MM.1S (cell line): ENCODE data around the gene TOR1A.

Experiments used
- DNase-seq: peaks from one replicate; pipeline ENCODE4 v3.0.0-alpha.2; 2015
- H2AFZ ChIP-seq: fragments of 300-600 bp; sonication (generic); 2 replicates; pipeline ENCODE4 v1.6.0; 2016; ENCODE audit warnings: antibody characterized with exemption, low read length
- H3F3A ChIP-seq: fragments of 300-600 bp; sonication (generic); 2 replicates; pipeline ENCODE4 v1.6.1; 2016; ENCODE audit warnings: mild to moderate bottlenecking, antibody characterized with exemption, low read length, moderate library complexity, mixed read lengths; ENCODE audit not compliant: insufficient read depth
- H3K27ac ChIP-seq: fragments of 300-600 bp; sonication (generic); 2 replicates; pipeline ENCODE4 v1.5.1; 2016; ENCODE audit warnings: mild to moderate bottlenecking, low read length
- H3K27me3 ChIP-seq: fragments of 300-600 bp; sonication (generic); replicated peaks from 2 replicates; pipeline ENCODE4 v1.6.0; 2016; ENCODE audit warnings: low read length; ENCODE audit not compliant: insufficient read depth
- H3K36me3 ChIP-seq: fragments of 300-600 bp; sonication (generic); replicated peaks from 2 replicates; pipeline ENCODE4 v1.6.1; 2016; ENCODE audit warnings: mild to moderate bottlenecking, low read length, mixed read lengths; ENCODE audit not compliant: insufficient read depth
- H3K4me1 ChIP-seq: fragments of 300-600 bp; sonication (generic); 2 replicates; pipeline ENCODE4 v1.6.1; 2016; ENCODE audit warnings: low read length, mixed read lengths
- H3K4me2 ChIP-seq: fragments of 300-600 bp; sonication (generic); 2 replicates; pipeline ENCODE4 v1.6.0; 2016; ENCODE audit warnings: low read depth, low read length
- H3K4me3 ChIP-seq: fragments of 300-600 bp; sonication (generic); 2 replicates; pipeline ENCODE4 v1.5.1; 2016; ENCODE audit warnings: low read length, mixed read lengths
- H3K79me2 ChIP-seq: fragments of 300-600 bp; sonication (generic); 2 replicates; pipeline ENCODE4 v1.6.1; 2016; ENCODE audit warnings: mixed run types, low read length, mixed read lengths
- H3K9ac ChIP-seq: fragments of 300-600 bp; sonication (generic); 2 replicates; pipeline ENCODE4 v1.6.1; 2016; ENCODE audit warnings: low read length, mixed read lengths
- H3K9me2 ChIP-seq: fragments of 300-600 bp; sonication (generic); replicated peaks from 2 replicates; pipeline ENCODE4 v1.6.1; 2016; ENCODE audit warnings: mild to moderate bottlenecking, low read length, mixed read lengths; ENCODE audit not compliant: insufficient read depth
- H3K9me3 ChIP-seq: fragments of 300-600 bp; sonication (generic); replicated peaks from 2 replicates; pipeline ENCODE4 v1.6.1; 2016; ENCODE audit warnings: mild to moderate bottlenecking, low read length, mixed read lengths; ENCODE audit not compliant: insufficient read depth
- H4K20me1 ChIP-seq: fragments of 300-600 bp; sonication (generic); 2 replicates; pipeline ENCODE4 v1.6.1; 2016; ENCODE audit warnings: mild to moderate bottlenecking, low read length, moderate library complexity, mixed read lengths; ENCODE audit not compliant: insufficient read depth
- EZH2 ChIP-seq: fragments of 300-600 bp; sonication (generic); optimal IDR thresholded peaks from 2 replicates; pipeline ENCODE3; 2017; ENCODE audit warnings: low read depth, mild to moderate bottlenecking, antibody characterized with exemption, low read length, mixed read lengths
- EZH2phosphoT487 ChIP-seq: fragments of 300-600 bp; sonication (generic); IDR thresholded peaks from 2 replicates; pipeline ENCODE4 v1.6.1; 2018; ENCODE audit warnings: antibody characterized with exemption, low read length
- TF ChIP-seq, protein P1 (sequence below): fragments of 300-600 bp; sonication (generic); IDR thresholded peaks from 2 replicates; pipeline ENCODE4 v1.5.1; 2016; ENCODE audit warnings: antibody characterized with exemption, low read length, mixed read lengths

TOR1A gene

DNA sequence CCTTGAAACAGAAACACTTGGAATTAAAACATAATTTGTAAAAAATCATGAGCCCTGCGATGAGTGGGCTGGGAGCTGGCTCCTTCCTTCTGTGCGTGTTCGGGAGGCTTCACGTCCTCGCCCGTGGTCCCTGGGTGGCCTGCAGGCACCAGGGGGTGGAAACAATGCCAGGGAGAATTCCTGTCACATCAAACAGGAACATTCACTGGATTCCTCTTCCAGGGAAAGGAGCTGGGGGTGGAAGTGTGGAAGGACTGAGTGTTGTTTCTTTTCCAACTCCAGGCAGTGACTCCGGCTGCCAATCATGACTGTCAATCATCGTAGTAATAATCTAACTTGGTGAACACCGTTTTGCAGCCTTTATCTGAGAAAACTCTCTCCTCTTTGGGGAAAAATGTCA, 10.3 kb downstream of the TOR1A start:
- no peaks in the 10 kb centered on the region for H3K4me1 ChIP-seq
- H3K4me3 ChIP-seq = no peak overlapping the region
- H3K9me2 ChIP-seq = no peaks in the 10 kb centered on the region
- H3K9me3 ChIP-seq = no peaks in the 10 kb centered on the region
- H2AFZ ChIP-seq = no peak overlapping the region
- H3K79me2 ChIP-seq = no peaks in the 10 kb centered on the region
- no peak for DNase-seq
- H3K4me2 ChIP-seq = no peak overlapping the region
- TF ChIP-seq EZH2 (no peak), EZH2phosphoT487 (no peak)
- TF ChIP-seq, protein P1, sequence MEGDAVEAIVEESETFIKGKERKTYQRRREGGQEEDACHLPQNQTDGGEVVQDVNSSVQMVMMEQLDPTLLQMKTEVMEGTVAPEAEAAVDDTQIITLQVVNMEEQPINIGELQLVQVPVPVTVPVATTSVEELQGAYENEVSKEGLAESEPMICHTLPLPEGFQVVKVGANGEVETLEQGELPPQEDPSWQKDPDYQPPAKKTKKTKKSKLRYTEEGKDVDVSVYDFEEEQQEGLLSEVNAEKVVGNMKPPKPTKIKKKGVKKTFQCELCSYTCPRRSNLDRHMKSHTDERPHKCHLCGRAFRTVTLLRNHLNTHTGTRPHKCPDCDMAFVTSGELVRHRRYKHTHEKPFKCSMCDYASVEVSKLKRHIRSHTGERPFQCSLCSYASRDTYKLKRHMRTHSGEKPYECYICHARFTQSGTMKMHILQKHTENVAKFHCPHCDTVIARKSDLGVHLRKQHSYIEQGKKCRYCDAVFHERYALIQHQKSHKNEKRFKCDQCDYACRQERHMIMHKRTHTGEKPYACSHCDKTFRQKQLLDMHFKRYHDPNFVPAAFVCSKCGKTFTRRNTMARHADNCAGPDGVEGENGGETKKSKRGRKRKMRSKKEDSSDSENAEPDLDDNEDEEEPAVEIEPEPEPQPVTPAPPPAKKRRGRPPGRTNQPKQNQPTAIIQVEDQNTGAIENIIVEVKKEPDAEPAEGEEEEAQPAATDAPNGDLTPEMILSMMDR = no peak
- H3K9ac ChIP-seq = no peak overlapping the region
- no peaks in the 10 kb centered on the region for H4K20me1 ChIP-seq
- H3K27me3 ChIP-seq = no peaks in the 10 kb centered on the region
- H3F3A ChIP-seq = no peaks in the 10 kb centered on the region
- H3K36me3 ChIP-seq = peaks cover 7% of the 10 kb centered on the region
- no peak overlapping the region for H3K27ac ChIP-seq

GRCh38 chr9:129812385-129812784, 11.6 kb downstream of the TOR1A start:
- Histone ChIP-seq H3K4me3 (no peak overlapping the region), H3K79me2 (no peaks in the 10 kb centered on the region), H3K9me3 (no peaks in the 10 kb centered on the region), H3K27ac (no peak overlapping the region), H2AFZ (no peak overlapping the region), H3K27me3 (no peaks in the 10 kb centered on the region), H4K20me1 (no peaks in the 10 kb centered on the region), H3K4me1 (no peaks in the 10 kb centered on the region), H3K9ac (no peak overlapping the region), H3K9me2 (no peaks in the 10 kb centered on the region), H3K36me3 (peaks cover 7% of the 10 kb centered on the region), H3F3A (no peaks in the 10 kb centered on the region), H3K4me2 (no peak overlapping the region)
- DNase-seq = no peak
- TF ChIP-seq, protein P1 = no peak
- TF ChIP-seq EZH2 = no peak

- Histone ChIP-seq H3K27ac (no peak overlapping the region), H3K9me2 (no peaks in the 10 kb centered on the region), H3K4me3 (no peak overlapping the region), H3K4me2 (no peak overlapping the region), H3K79me2 (no peaks in the 10 kb centered on the region), H4K20me1 (no peaks in the 10 kb centered on the region), H3F3A (no peaks in the 10 kb centered on the region), H3K27me3 (no peaks in the 10 kb centered on the region), H2AFZ (no peak overlapping the region), H3K4me1 (no peaks in the 10 kb centered on the region), H3K9ac (no peak overlapping the region), H3K9me3 (no peaks in the 10 kb centered on the region), H3K36me3 (peaks cover 5% of the 10 kb centered on the region)
- no peak for TF ChIP-seq EZH2phosphoT487
- TF ChIP-seq, protein P1 = no peak
- DNase-seq = no peak
Observed at GRCh38 chr9:129811967-129812363, 12.0 kb downstream of the TOR1A start.
